Measurements from ENCODE around the gene DYRK2.

Gene DYRK2

DNA sequence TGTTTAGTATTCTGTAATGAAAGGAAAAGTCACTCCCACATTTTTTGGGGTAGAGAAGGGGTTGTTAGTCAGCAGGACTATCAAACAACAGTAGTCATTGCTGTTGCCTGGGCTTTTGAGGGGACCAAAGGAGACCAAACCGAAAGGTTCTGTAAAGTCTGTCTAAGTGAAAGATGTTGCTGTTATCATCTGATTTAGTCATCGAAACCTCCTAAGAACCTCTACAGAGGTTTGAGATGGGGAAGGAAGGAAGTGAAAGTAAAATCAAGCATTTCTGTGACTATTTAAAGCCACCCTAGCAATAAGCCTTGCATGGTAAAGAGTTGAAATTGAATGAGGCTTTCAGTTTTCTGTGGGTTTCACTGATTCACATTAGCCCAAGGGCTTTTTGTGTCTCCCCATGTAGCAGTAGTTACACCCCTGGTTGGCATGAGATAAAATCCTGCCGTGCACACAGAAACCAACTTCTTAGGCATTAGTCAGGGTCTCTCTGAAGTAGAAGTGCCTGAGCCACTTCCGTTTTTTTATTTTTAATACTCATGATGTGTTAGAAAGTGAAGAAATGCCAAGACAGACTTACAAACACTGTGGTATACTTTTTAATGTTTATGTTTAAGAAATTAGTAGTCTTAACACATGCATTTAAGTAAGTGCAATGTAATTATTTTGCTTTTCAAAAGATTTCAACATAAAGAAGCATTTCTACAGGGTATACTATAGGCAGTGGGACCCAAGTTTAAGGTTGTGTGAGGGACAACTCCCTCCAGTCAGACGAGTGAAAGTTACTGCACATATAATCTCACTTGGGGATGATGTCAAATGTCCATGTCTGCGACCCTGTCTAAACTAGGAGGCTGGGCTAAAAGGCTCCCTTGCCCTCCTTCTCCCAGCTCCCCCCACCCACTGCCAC, 50.4 kb downstream of the DYRK2 start:
- in situ Hi-C loops (cut with MboI; ENCODE audit: low sequenced_read_pairs): no loop called here

- in situ Hi-C loops (cut with MboI; ENCODE audit: low sequenced_read_pairs): no loop called here
These were observed 52.6 kb downstream of the DYRK2 start for GRCh38 chr12:67701121-67701520.

DNA sequence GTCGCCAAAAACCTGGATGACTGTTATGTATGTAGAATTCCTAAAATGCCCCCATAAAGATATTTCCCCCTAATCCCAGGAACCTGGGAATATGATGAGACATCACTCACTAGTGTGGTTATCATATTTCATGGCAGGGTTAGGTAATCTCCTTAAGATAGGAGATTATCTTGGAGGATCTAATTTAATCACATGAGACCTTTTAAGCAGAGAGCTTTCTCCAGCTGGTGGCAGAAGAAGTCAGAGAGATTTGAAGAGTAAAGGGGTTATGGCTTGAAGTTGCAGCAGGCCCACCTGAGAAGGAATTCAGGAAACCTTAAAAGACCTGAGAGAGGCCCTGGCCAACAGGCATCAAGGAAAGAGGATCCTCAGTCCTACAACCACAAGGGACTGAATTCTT, 53.6 kb downstream of the DYRK2 start:
- in situ Hi-C loops (cut with MboI; ENCODE audit: low sequenced_read_pairs): no loop called here

- in situ Hi-C loops (cut with MboI; ENCODE audit: low sequenced_read_pairs): no loop called here
These were observed 55.5 kb downstream of the DYRK2 start for GRCh38 chr12:67704071-67704470.

- in situ Hi-C loops (cut with MboI; ENCODE audit: low sequenced_read_pairs): no loop called here
These were observed 57.1 kb downstream of the DYRK2 start for GRCh38 chr12:67705394-67706370.

DNA sequence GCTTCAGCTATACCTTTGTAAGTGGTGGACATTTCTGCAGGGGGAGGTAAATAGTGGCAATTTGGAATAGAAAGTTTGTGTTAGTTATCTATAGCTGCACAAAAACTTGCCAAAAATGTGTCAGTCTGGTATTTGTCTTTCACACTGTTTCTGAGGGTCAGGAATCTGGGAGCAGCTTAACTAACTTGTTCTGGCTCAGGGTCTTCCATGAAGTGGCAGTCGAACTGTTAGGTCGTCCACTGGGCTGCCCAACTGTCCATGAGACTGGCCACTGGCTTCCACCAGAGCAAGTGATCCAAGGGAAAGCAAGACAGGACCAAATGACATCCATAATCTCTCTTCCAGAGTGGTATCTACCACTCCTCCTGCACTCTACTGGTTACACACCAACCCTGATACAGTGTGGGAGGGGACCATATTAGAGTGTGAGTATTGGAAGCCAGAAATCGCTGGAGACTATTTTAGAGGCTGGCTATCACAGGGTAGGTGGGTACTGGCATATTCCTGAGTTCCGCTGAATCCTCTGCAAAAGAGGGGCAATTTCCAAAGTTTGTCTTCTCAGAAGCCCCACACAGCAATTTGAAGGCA, 60.9 kb downstream of the DYRK2 start:
- in situ Hi-C loops (cut with MboI; ENCODE audit: low sequenced_read_pairs): no loop called here

DNA sequence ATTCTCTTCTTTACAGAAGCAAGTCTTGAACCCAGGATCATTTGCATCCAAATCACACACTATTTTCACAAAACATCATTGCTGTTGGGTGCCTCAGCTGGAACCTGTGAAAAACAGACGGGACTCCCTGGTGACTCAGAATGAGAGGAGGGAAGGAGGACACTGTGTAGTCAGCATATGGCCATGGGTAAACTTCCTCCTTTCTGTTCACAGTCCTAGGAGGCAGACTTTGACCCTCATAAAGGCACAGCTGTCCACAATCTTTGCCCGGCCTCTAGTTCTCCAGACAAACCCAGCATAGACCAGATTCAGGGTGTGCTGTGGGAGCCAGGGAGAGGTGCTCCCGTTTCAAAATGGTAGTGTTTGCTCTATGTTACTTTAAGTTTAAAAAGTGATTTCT, 62.0 kb downstream of the DYRK2 start:
- in situ Hi-C loops (cut with MboI; ENCODE audit: low sequenced_read_pairs): no loop called here

- in situ Hi-C loops (cut with MboI; ENCODE audit: low sequenced_read_pairs): no loop called here
These were observed 63.5 kb downstream of the DYRK2 start for GRCh38 chr12:67712011-67712410.

DNA sequence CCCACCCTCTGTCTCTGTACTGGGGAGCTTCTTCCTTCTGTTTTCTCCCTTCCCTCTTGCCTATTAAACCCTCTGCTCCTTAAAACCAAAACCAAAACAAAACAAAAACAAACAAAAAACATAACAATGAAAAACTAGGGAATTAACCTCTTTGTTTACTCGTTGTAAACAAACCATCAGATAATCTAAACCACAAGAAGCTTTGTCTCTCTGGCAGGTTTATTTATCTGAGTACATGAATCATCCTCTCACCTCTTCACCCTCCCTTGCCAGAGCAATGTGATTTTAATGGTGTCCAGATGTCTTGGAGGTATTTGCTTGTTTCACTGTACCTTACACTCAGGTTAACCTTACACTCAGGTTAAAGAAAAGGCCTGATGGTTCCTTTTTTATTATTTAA, 66.1 kb downstream of the DYRK2 start:
- in situ Hi-C loops (cut with MboI; ENCODE audit: low sequenced_read_pairs): no loop called here

Data from hTERT RPE-1 (cell line).